SU-DHL-6 (cell line): ENCODE results near the gene LRRC4C.

ENCODE experiments used
- H2AFZ ChIP-seq: fragments of 200-600 bp; sonication (generic); 2 replicates; pipeline ENCODE4 v1.6.1; 2014; ENCODE audit warnings: low read depth, mild to moderate bottlenecking, moderate library complexity, mixed read lengths, antibody characterized with exemption, low read length; ENCODE audit not compliant: severe bottlenecking
- H3F3A ChIP-seq: fragments of 200-600 bp; shearing (Covaris generic); 2 replicates; pipeline ENCODE4 v1.6.0; 2016; ENCODE audit warnings: antibody characterized with exemption, mild to moderate bottlenecking; ENCODE audit not compliant: insufficient read depth
- H3K27ac ChIP-seq: fragments of 200-600 bp; sonication (generic); 2 replicates; pipeline ENCODE4 v1.5.1; 2016; ENCODE audit warnings: low read depth, mild to moderate bottlenecking, low read length, moderate library complexity, mixed read lengths
- H3K27me3 ChIP-seq: fragments of 200-600 bp; sonication (generic), shearing (Covaris generic); 2 replicates; pipeline ENCODE4 v1.6.0; 2014; ENCODE audit warnings: mild to moderate bottlenecking, low read length
- H3K36me3 ChIP-seq: fragments of 200-600 bp; sonication (generic); 2 replicates; pipeline ENCODE4 v1.6.1; 2014; ENCODE audit warnings: mild to moderate bottlenecking, low read length, mixed read lengths
- H3K4me2 ChIP-seq: fragments of 300-600, 200-600 bp; shearing (Covaris generic), sonication (generic); 2 replicates; pipeline ENCODE4 v1.6.0; 2014; ENCODE audit warnings: low read length, low read depth, mild to moderate bottlenecking; ENCODE audit not compliant: poor library complexity, severe bottlenecking
- H3K4me3 ChIP-seq: fragments of 200-600 bp; sonication (generic); 2 replicates; pipeline ENCODE4 v1.5.1; 2014; ENCODE audit warnings: antibody characterized with exemption, low read length, mild to moderate bottlenecking, mixed read lengths; ENCODE audit not compliant: insufficient read depth, poor library complexity, severe bottlenecking
- H3K79me2 ChIP-seq: fragments of 200-600 bp; sonication (generic); 2 replicates; pipeline ENCODE4 v1.6.1; 2014; ENCODE audit warnings: mild to moderate bottlenecking, low read length, moderate library complexity; ENCODE audit not compliant: insufficient read depth
- H3K9ac ChIP-seq: fragments of 200-600 bp; sonication (generic); 2 replicates; pipeline ENCODE4 v1.7.0; 2014; ENCODE audit warnings: mild to moderate bottlenecking, low read length
- H3K9me2 ChIP-seq: fragments of 200-600 bp; sonication (generic); replicated peaks from 2 replicates; pipeline ENCODE4 v1.6.1; 2014; ENCODE audit warnings: low read length; ENCODE audit not compliant: insufficient read depth
- H3K9me3 ChIP-seq: fragments of 200-600 bp; sonication (generic); 2 replicates; pipeline ENCODE4 v1.6.1; 2014; ENCODE audit warnings: low read length, mixed read lengths; ENCODE audit not compliant: insufficient read depth
- H4K20me1 ChIP-seq: fragments of 200-600 bp; sonication (generic); 2 replicates; pipeline ENCODE4 v1.6.1; 2014; ENCODE audit warnings: low read depth, mild to moderate bottlenecking, antibody characterized with exemption, low read length, moderate library complexity, mixed read lengths
- CTCF ChIP-seq: fragments of 200-600 bp; sonication (generic); IDR thresholded peaks from one replicate; pipeline ENCODE4 v1.5.1; 2017; ENCODE audit warnings: antibody characterized with exemption, mild to moderate bottlenecking, low read length, moderate library complexity; ENCODE audit not compliant: insufficient read depth, poor library complexity, severe bottlenecking
- EZH2phosphoT487 ChIP-seq: fragments of 200-600 bp; sonication (generic), shearing (Covaris generic); conservative IDR thresholded peaks from 2 replicates; pipeline ENCODE4 v1.6.1; 2018; ENCODE audit warnings: mild to moderate bottlenecking, antibody characterized with exemption, low read length, moderate library complexity, mixed read lengths

The LRRC4C gene

GRCh38 chr11:40384991-40385390 lies 1074.5 kb downstream of the LRRC4C start:
- H3K27ac ChIP-seq, result no peak overlapping the region
- H3K4me2 ChIP-seq, result no peak overlapping the region
- no peaks in the 10 kb centered on the region for H3K9me3 ChIP-seq
- TF ChIP-seq CTCF (no peak), EZH2phosphoT487 (no peak)
- H4K20me1 ChIP-seq, result no peaks in the 10 kb centered on the region
- no peak overlapping the region for H3K4me3 ChIP-seq
- no peaks in the 10 kb centered on the region for H3K9me2 ChIP-seq
- H2AFZ ChIP-seq, result no peak overlapping the region
- H3K27me3 ChIP-seq, result no peaks in the 10 kb centered on the region
- no peaks in the 10 kb centered on the region for H3F3A ChIP-seq
- H3K79me2 ChIP-seq, result no peaks in the 10 kb centered on the region
- H3K36me3 ChIP-seq, result no peaks in the 10 kb centered on the region
- H3K9ac ChIP-seq, result no peak overlapping the region

GRCh38 chr11:40381481-40381880 lies 1078.0 kb downstream of the LRRC4C start:
- no peaks in the 10 kb centered on the region for H3K9me2 ChIP-seq
- no peak overlapping the region for H3K27ac ChIP-seq
- no peaks in the 10 kb centered on the region for H3K9me3 ChIP-seq
- H3K4me2 ChIP-seq, result no peak overlapping the region
- no peaks in the 10 kb centered on the region for H3K36me3 ChIP-seq
- H3F3A ChIP-seq, result no peaks in the 10 kb centered on the region
- H3K27me3 ChIP-seq, result no peaks in the 10 kb centered on the region
- no peaks in the 10 kb centered on the region for H4K20me1 ChIP-seq
- H2AFZ ChIP-seq, result no peak overlapping the region
- H3K79me2 ChIP-seq, result no peaks in the 10 kb centered on the region
- H3K4me3 ChIP-seq, result no peak overlapping the region
- no peak for TF ChIP-seq CTCF
- TF ChIP-seq EZH2phosphoT487, result no peak
- H3K9ac ChIP-seq, result no peak overlapping the region

GRCh38 chr11:40380835-40381234 lies 1078.6 kb downstream of the LRRC4C start:
- H3K36me3 ChIP-seq, result no peaks in the 10 kb centered on the region
- no peaks in the 10 kb centered on the region for H3F3A ChIP-seq
- H3K79me2 ChIP-seq, result no peaks in the 10 kb centered on the region
- no peak overlapping the region for H3K4me3 ChIP-seq
- no peak overlapping the region for H3K27ac ChIP-seq
- H3K9me3 ChIP-seq, result no peaks in the 10 kb centered on the region
- TF ChIP-seq CTCF, result no peak
- TF ChIP-seq EZH2phosphoT487, result no peak
- H3K9ac ChIP-seq, result no peak overlapping the region
- no peak overlapping the region for H3K4me2 ChIP-seq
- no peaks in the 10 kb centered on the region for H3K27me3 ChIP-seq
- H3K9me2 ChIP-seq, result no peaks in the 10 kb centered on the region
- no peak overlapping the region for H2AFZ ChIP-seq
- H4K20me1 ChIP-seq, result no peaks in the 10 kb centered on the region

GRCh38 chr11:40376331-40376730 lies 1083.1 kb downstream of the LRRC4C start:
- Histone ChIP-seq H3K9me2 (no peaks in the 10 kb centered on the region), H3K27ac (no peak overlapping the region), H3K27me3 (no peaks in the 10 kb centered on the region), H3K4me3 (no peak overlapping the region), H3K36me3 (no peaks in the 10 kb centered on the region), H3K4me2 (no peak overlapping the region), H4K20me1 (no peaks in the 10 kb centered on the region), H3K79me2 (no peaks in the 10 kb centered on the region), H3K9me3 (no peaks in the 10 kb centered on the region), H3K9ac (no peak overlapping the region), H2AFZ (no peak overlapping the region), H3F3A (no peaks in the 10 kb centered on the region)
- TF ChIP-seq EZH2phosphoT487 (no peak), CTCF (no peak)
